NCI-H82 treated with DMSO at 0.1 percent for 48 hours (cell line): ENCODE results near the gene LYPD6B.

Experiments
- DNase-seq: peaks from one replicate; lab custom pipeline; 2025; ENCODE audit not compliant: unreplicated experiment; lab: John Stamatoyannopoulos, UW

LYPD6B gene

GRCh38 chr2:149038442-149039212 is at the start of gene LYPD6B:
TSS of gene LYPD6B (plus strand) at chr2:149038699. CDS start at chr2:149130949, 92,250 bp downstream.
- DNase-seq = no peak

DNA sequence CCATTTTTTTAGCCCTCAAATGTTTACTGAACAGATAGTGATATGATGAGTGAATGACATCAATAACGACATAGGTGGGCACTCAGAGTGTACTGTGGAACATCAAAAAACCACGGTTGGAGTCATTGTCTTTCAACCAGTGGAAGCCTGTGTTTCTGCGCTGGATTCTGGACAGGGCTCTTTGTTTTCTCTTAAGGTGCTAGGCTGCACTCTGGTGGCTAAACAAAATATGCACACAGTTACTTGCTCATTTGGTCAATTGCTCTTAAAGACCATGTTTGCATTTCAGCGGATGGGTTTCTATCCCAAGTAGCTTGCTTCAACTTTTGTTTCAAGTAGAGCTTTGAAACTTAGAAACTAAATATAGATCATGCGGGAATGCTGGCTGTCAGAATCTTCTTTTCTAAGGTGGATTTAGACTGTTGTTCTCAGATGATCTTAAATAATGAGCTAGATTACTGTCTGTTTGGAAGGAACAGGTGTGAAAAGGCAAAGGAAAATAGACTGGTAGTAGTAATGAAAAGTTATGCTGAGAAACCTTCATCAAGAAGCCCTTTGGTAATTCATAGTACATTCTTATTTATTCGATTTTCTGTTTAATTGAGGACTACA is 48.5 kb upstream of the LYPD6B start:
- DNase-seq = peak; percentile 61

DNA sequence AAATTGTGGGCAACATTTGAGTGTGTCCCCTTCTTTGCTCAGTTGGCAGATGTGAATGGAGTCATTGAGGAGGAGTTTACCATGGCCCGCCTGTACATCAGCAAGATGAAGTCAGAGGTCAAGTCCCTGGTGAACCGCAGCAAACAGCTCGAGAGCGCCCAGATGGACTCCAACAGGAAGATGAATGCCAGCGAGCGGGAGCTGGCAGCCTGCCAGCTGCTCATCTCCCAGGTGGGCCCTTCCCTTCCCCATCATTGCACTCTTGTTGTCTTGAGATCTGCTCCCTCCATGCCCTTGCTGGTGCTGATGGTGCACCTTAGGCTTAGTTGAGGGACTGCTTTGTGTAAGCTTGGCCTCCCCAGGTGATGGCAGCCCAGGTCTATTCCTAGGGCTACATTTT is 47.5 kb upstream of the LYPD6B start:
- DNase-seq = no peak

- no peak for DNase-seq
Observed at GRCh38 chr2:148992448-148992847, 46.1 kb upstream of the LYPD6B start.

GRCh38 chr2:148993351-148993750 is 45.1 kb upstream of the LYPD6B start:
- no peak for DNase-seq

DNA sequence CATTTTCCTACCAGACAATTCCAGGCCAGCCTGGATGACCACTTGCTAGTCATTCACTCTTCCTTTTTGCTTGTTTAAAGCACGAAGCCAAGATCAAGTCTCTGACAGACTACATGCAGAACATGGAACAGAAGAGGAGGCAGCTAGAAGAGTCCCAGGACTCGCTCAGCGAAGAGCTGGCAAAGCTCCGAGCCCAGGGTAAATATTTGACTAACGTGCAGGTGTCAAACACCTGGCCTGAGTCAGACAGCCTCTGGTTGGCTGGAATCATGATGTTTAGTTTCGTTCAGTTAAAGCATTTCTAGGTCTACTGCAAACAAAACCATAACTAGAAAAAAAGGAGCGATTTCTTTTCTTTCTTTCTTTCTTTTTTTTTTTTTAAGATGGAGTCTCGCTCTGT is 44.2 kb upstream of the LYPD6B start:
- no peak for DNase-seq

DNA sequence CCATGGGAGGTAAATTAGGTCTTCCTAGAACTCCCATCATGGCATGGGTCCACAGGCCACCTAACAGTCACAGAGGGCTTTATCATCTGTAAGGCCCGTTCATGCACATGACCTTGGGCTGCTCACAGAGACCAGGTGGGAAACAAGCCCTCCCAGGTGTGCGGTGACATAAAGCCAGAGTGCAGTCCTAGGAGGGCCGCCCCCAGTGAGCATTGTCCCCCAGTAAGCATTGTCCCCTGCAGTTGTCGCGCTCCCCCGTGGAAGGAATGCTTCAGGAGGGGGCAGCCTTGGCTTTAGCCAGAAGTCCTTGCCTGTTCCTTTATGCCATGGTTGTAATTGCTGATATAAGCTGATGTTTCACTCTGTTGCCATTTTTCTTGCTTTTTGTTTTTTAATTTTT is 41.7 kb upstream of the LYPD6B start:
- no peak for DNase-seq

GRCh38 chr2:148998165-148998830 is 40.2 kb upstream of the LYPD6B start:
- no peak for DNase-seq

DNA sequence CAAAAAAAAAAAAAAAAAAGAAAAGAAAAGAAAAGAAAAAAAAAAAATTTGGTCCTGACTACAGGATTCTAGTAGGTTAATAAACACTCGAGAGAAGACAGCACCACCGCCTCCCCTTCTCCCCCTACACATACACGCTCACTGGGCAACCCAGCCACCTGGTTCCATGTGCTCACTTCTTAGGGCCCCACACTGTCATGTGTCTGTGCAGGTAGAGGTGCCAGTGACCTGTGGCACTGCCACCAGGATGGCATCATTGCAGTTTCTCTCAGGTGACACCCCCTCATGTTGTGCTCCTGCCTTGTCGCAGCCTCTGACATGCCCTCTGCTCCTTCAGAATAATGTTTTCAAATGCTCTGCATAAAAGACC is 39.7 kb upstream of the LYPD6B start:
- no peak for DNase-seq

- DNase-seq = no peak
Observed at GRCh38 chr2:148999451-148999921, 39.0 kb upstream of the LYPD6B start.

GRCh38 chr2:149000158-149000938 is 38.2 kb upstream of the LYPD6B start:
- DNase-seq = no peak

GRCh38 chr2:149001496-149001895 is 37.0 kb upstream of the LYPD6B start:
- no peak for DNase-seq

GRCh38 chr2:149002378-149002890 is 36.1 kb upstream of the LYPD6B start:
- DNase-seq = no peak

DNA sequence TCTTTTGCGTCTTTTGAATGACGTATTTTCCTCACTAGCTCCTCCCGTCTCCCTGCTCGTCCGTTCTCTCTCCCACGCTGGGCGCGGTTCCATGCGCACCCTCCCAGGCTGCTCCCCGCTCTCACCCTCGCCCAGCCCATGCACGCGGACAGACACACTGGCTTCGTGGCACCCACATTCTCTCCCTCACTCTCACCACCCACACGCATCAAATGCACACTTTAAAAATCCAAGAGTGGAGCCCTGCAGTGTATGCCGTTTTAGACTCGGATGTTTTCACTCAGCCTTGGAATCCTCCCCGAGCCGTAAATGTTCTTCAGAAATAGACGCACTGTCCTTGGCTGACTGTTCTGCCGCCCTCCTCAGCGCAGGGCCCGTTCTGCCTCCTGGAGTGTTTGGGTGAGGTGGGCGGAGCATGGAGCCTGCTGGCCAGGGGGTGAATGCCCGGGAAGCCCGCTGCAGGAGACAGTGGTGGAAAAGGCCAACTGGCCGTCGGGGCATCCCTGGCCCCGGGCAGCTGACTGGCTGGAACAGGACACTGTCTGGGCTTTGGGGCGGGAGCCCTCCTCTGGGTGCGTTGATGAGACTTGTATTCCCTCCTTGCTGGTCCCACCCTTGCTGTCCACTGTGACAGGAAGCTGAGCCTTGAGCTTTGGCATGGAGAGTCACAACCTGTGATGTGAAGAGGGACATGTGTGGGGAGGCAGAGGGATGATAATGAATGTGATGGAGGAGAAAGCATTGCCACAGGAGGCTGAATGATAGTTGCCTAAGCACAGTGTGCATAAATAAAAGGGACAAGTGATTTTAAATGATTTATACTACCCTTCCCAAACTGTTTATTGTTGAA is 35.4 kb upstream of the LYPD6B start:
- DNase-seq = no peak

DNA sequence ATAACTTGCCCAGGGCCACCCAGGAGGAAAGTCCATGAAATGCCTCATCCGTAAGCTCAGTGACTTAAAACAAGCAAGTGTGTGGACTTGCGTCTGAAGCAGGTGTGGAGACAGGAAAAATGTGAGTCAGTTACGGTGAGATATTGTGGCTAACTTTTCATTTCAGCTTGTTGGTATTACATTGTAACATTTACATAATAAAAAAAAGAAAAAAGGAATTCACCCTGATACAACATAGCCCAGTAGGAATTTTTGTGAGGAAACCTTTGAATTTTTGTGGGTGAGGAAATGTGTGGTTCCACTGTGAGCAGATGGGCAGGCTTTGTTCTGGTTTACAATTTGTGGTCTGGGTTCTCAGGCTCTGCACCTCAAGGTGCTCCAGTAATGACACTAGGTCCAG is 33.7 kb upstream of the LYPD6B start:
- no peak for DNase-seq

DNA sequence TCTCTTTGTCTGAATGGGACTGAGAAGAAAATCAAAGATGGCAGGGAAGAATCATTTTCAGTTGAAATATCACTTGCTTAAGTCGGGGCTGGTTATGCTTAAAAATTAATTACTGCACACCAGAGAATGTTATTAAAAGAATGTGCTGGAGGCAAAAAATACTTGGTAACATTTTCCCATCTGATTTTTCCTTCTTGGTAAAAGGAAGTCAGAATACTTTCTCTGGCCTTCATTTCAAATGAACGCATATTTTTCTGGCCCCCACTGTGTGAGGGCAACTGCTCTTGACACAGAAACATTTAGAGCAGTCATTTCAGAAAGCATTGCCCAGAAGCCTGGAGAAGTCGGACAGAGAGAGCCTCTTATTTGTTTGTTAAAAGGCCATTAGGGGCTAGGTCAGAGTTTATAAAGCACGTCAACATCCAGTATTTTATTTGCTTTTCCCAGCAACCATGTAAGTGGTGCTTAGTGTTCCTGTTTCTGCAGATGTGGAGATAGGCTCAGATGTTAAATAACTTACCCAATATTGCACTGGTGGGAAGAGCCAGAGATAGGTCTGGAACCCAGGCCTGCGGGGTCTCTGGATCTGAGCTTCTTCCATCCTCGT is 32.9 kb upstream of the LYPD6B start:
- no peak for DNase-seq

GRCh38 chr2:149006883-149007543 is 31.5 kb upstream of the LYPD6B start:
- DNase-seq = no peak

DNA sequence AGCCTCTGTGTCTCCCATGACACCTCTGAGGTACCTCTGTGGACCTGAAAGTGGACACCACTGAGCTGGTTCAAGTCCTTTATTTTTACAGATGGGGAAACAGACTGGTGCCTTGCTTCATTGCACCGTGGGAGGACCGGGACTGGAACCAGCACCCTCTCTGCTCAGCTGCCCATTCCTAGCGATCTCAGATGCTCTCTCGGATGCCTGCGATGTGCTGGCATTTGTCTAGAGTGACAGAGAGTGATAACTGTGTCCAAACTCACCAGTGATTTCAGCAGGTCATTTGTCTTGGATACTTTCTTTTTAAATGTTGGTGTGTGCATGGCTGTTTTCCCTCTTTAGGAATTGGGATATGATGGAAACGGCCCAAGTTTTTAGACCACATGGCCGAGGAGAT is 30.1 kb upstream of the LYPD6B start:
- no peak for DNase-seq
